Measurements from ENCODE around the gene ARHGEF17.

GRCh38 chr11:73386546-73386945, 78.5 kb downstream of the ARHGEF17 start:
- TF ChIP-seq POLR2AphosphoS5 (IDR thresholded peaks at IDR 0.05; ENCODE audit: low read depth, low read length) (no peak), REST (IDR thresholded peaks at IDR 0.05; ENCODE audit: insufficient read depth in 1 of 2, low read depth in 2 of 2, low read length in 2 of 2) (no peak), SIN3A (IDR thresholded peaks at IDR 0.05; ENCODE audit: borderline replicate concordance, insufficient read depth, low read length) (no peak)
